ENCODE measurements around the gene IRF2BP2. TPM values are rescaled to one million over a fixed set of nuclear protein-coding genes. Genes with fewer than 3 reads are reported as not detected.
A peak's percentile ranks its signal among the peaks of the same experiment; 100 is the strongest.

Gene IRF2BP2
- polyA plus RNA-seq, 2 donors = 48.8 to 68.5 TPM

GRCh38 chr1:234647758-234648157 is 37.8 kb upstream of the IRF2BP2 start:
- no peak overlapping the region for H3K4me3 ChIP-seq (ENCODE audit: low read depth in 1 of 2, low read length in 2 of 2)
- H3K9me3 ChIP-seq (ENCODE audit: control insufficient read depth in 2 of 2, insufficient read depth in 1 of 2, low read depth in 1 of 2, low read length in 1 of 2) = no peaks in the 10 kb centered on the region
- H3K36me3 ChIP-seq (ENCODE audit: control insufficient read depth in 2 of 2, insufficient read depth in 2 of 2, low read length in 1 of 2) = no peaks in the 10 kb centered on the region
- WGBS, 2 donors = 48 to 69% methylated on average over 2 of the region's 2 CpGs
- H3K27me3 ChIP-seq (ENCODE audit: control insufficient read depth in 1 of 2, insufficient read depth in 2 of 2, low read length in 2 of 2) = no peaks in the 10 kb centered on the region
- peak overlapping the region; percentile 58 to 75 for H3K27ac ChIP-seq (ENCODE audit: low read depth in 2 of 2, low read length in 1 of 2)
- no peaks in the 10 kb centered on the region for H3K4me1 ChIP-seq (ENCODE audit: control insufficient read depth in 2 of 2, insufficient read depth in 2 of 2, low read length in 1 of 2)

GRCh38 chr1:234647245-234647644 is 37.3 kb upstream of the IRF2BP2 start:
- WGBS, 2 donors = 84 to 88% methylated on average over 3 of the region's 3 CpGs
- no peak overlapping the region for H3K4me3 ChIP-seq (ENCODE audit: low read depth in 1 of 2, low read length in 2 of 2)
- H3K4me1 ChIP-seq (ENCODE audit: control insufficient read depth in 2 of 2, insufficient read depth in 2 of 2, low read length in 1 of 2) = no peaks in the 10 kb centered on the region
- H3K27ac ChIP-seq (ENCODE audit: low read depth in 2 of 2, low read length in 1 of 2) = no peak overlapping the region
- no peaks in the 10 kb centered on the region for H3K36me3 ChIP-seq (ENCODE audit: control insufficient read depth in 2 of 2, insufficient read depth in 2 of 2, low read length in 1 of 2)
- H3K27me3 ChIP-seq (ENCODE audit: control insufficient read depth in 1 of 2, insufficient read depth in 2 of 2, low read length in 2 of 2) = no peaks in the 10 kb centered on the region
- no peaks in the 10 kb centered on the region for H3K9me3 ChIP-seq (ENCODE audit: control insufficient read depth in 2 of 2, insufficient read depth in 1 of 2, low read depth in 1 of 2, low read length in 1 of 2)

- H3K27me3 ChIP-seq (ENCODE audit: control insufficient read depth in 1 of 2, insufficient read depth in 2 of 2, low read length in 2 of 2) = no peaks in the 10 kb centered on the region
- no peaks in the 10 kb centered on the region for H3K9me3 ChIP-seq (ENCODE audit: control insufficient read depth in 2 of 2, insufficient read depth in 1 of 2, low read depth in 1 of 2, low read length in 1 of 2)
- no peak overlapping the region for H3K4me3 ChIP-seq (ENCODE audit: low read depth in 1 of 2, low read length in 2 of 2)
- peak overlapping the region in 1 of 2 donors; percentile 4 for H3K27ac ChIP-seq (ENCODE audit: low read depth in 2 of 2, low read length in 1 of 2)
- no peaks in the 10 kb centered on the region for H3K36me3 ChIP-seq (ENCODE audit: control insufficient read depth in 2 of 2, insufficient read depth in 2 of 2, low read length in 1 of 2)
- H3K4me1 ChIP-seq (ENCODE audit: control insufficient read depth in 2 of 2, insufficient read depth in 2 of 2, low read length in 1 of 2) = no peaks in the 10 kb centered on the region
- 66 to 75% methylated on average over 2 of the region's 2 CpGs for WGBS, 2 donors
Measured at GRCh38 chr1:234645964-234646363, 36.0 kb upstream of the IRF2BP2 start.

GRCh38 chr1:234645474-234645953 is 35.5 kb upstream of the IRF2BP2 start:
- Histone ChIP-seq H3K4me3 (ENCODE audit: low read depth in 1 of 2, low read length in 2 of 2) (no peak overlapping the region), H3K36me3 (ENCODE audit: control insufficient read depth in 2 of 2, insufficient read depth in 2 of 2, low read length in 1 of 2) (no peaks in the 10 kb centered on the region), H3K4me1 (ENCODE audit: control insufficient read depth in 2 of 2, insufficient read depth in 2 of 2, low read length in 1 of 2) (no peaks in the 10 kb centered on the region), H3K27me3 (ENCODE audit: control insufficient read depth in 1 of 2, insufficient read depth in 2 of 2, low read length in 2 of 2) (no peaks in the 10 kb centered on the region), H3K27ac (ENCODE audit: low read depth in 2 of 2, low read length in 1 of 2) (peak overlapping the region in 1 of 2 donors; percentile 4), H3K9me3 (ENCODE audit: control insufficient read depth in 2 of 2, insufficient read depth in 1 of 2, low read depth in 1 of 2, low read length in 1 of 2) (no peaks in the 10 kb centered on the region)
- WGBS, 2 donors = 29 to 43% methylated on average over 1 of the region's 1 CpG

- Histone ChIP-seq H3K27ac (ENCODE audit: low read depth in 2 of 2, low read length in 1 of 2) (no peak overlapping the region), H3K9me3 (ENCODE audit: control insufficient read depth in 2 of 2, insufficient read depth in 1 of 2, low read depth in 1 of 2, low read length in 1 of 2) (no peaks in the 10 kb centered on the region), H3K36me3 (ENCODE audit: control insufficient read depth in 2 of 2, insufficient read depth in 2 of 2, low read length in 1 of 2) (no peaks in the 10 kb centered on the region), H3K4me3 (ENCODE audit: low read depth in 1 of 2, low read length in 2 of 2) (no peak overlapping the region), H3K4me1 (ENCODE audit: control insufficient read depth in 2 of 2, insufficient read depth in 2 of 2, low read length in 1 of 2) (no peaks in the 10 kb centered on the region), H3K27me3 (ENCODE audit: control insufficient read depth in 1 of 2, insufficient read depth in 2 of 2, low read length in 2 of 2) (no peaks in the 10 kb centered on the region)
- 77 to 88% methylated on average over 3 of the region's 3 CpGs for WGBS, 2 donors
Measured at GRCh38 chr1:234644928-234645327, 35.0 kb upstream of the IRF2BP2 start.

- Histone ChIP-seq H3K27me3 (ENCODE audit: control insufficient read depth in 1 of 2, insufficient read depth in 2 of 2, low read length in 2 of 2) (no peaks in the 10 kb centered on the region), H3K4me3 (ENCODE audit: low read depth in 1 of 2, low read length in 2 of 2) (no peak overlapping the region), H3K27ac (ENCODE audit: low read depth in 2 of 2, low read length in 1 of 2) (no peak overlapping the region), H3K4me1 (ENCODE audit: control insufficient read depth in 2 of 2, insufficient read depth in 2 of 2, low read length in 1 of 2) (no peaks in the 10 kb centered on the region), H3K36me3 (ENCODE audit: control insufficient read depth in 2 of 2, insufficient read depth in 2 of 2, low read length in 1 of 2) (no peaks in the 10 kb centered on the region), H3K9me3 (ENCODE audit: control insufficient read depth in 2 of 2, insufficient read depth in 1 of 2, low read depth in 1 of 2, low read length in 1 of 2) (no peaks in the 10 kb centered on the region)
Measured at GRCh38 chr1:234643850-234644134, 33.8 kb upstream of the IRF2BP2 start.

- Histone ChIP-seq H3K9me3 (ENCODE audit: control insufficient read depth in 2 of 2, insufficient read depth in 1 of 2, low read depth in 1 of 2, low read length in 1 of 2) (no peaks in the 10 kb centered on the region), H3K27ac (ENCODE audit: low read depth in 2 of 2, low read length in 1 of 2) (no peak overlapping the region), H3K4me1 (ENCODE audit: control insufficient read depth in 2 of 2, insufficient read depth in 2 of 2, low read length in 1 of 2) (no peaks in the 10 kb centered on the region), H3K36me3 (ENCODE audit: control insufficient read depth in 2 of 2, insufficient read depth in 2 of 2, low read length in 1 of 2) (no peaks in the 10 kb centered on the region), H3K27me3 (ENCODE audit: control insufficient read depth in 1 of 2, insufficient read depth in 2 of 2, low read length in 2 of 2) (no peaks in the 10 kb centered on the region), H3K4me3 (ENCODE audit: low read depth in 1 of 2, low read length in 2 of 2) (no peak overlapping the region)
- 56 to 76% methylated on average over 14 of the region's 14 CpGs for WGBS, 2 donors
Measured at GRCh38 chr1:234643111-234643849, 33.3 kb upstream of the IRF2BP2 start.

GRCh38 chr1:234642428-234642827 is 32.5 kb upstream of the IRF2BP2 start:
- no peak overlapping the region for H3K27ac ChIP-seq (ENCODE audit: low read depth in 2 of 2, low read length in 1 of 2)

GRCh38 chr1:234639961-234640360 is 30.0 kb upstream of the IRF2BP2 start:
- Histone ChIP-seq H3K27me3 (ENCODE audit: control insufficient read depth in 1 of 2, insufficient read depth in 2 of 2, low read length in 2 of 2) (no peaks in the 10 kb centered on the region), H3K4me3 (ENCODE audit: low read depth in 1 of 2, low read length in 2 of 2) (no peak overlapping the region), H3K9me3 (ENCODE audit: control insufficient read depth in 2 of 2, insufficient read depth in 1 of 2, low read depth in 1 of 2, low read length in 1 of 2) (no peaks in the 10 kb centered on the region), H3K36me3 (ENCODE audit: control insufficient read depth in 2 of 2, insufficient read depth in 2 of 2, low read length in 1 of 2) (no peaks in the 10 kb centered on the region), H3K27ac (ENCODE audit: low read depth in 2 of 2, low read length in 1 of 2) (no peak overlapping the region), H3K4me1 (ENCODE audit: control insufficient read depth in 2 of 2, insufficient read depth in 2 of 2, low read length in 1 of 2) (no peaks in the 10 kb centered on the region)
- WGBS, 2 donors = 78 to 80% methylated on average over 4 of the region's 4 CpGs

More at GRCh38 chr1:234642428-234642827, 32.5 kb upstream of the IRF2BP2 start:
- WGBS, 2 donors = 89 to 90% methylated on average over 2 of the region's 2 CpGs
- no peak overlapping the region for H3K4me3 ChIP-seq (ENCODE audit: low read depth in 1 of 2, low read length in 2 of 2)
- no peaks in the 10 kb centered on the region for H3K27me3 ChIP-seq (ENCODE audit: control insufficient read depth in 1 of 2, insufficient read depth in 2 of 2, low read length in 2 of 2)
- no peaks in the 10 kb centered on the region for H3K4me1 ChIP-seq (ENCODE audit: control insufficient read depth in 2 of 2, insufficient read depth in 2 of 2, low read length in 1 of 2)
- H3K9me3 ChIP-seq (ENCODE audit: control insufficient read depth in 2 of 2, insufficient read depth in 1 of 2, low read depth in 1 of 2, low read length in 1 of 2) = no peaks in the 10 kb centered on the region
- no peaks in the 10 kb centered on the region for H3K36me3 ChIP-seq (ENCODE audit: control insufficient read depth in 2 of 2, insufficient read depth in 2 of 2, low read length in 1 of 2)

All from esophagus (tissue), 2 donors.